ENCODE measurements around the gene CD163L1. TPM values are rescaled to one million over a fixed set of nuclear protein-coding genes. Genes with fewer than 3 reads are reported as not detected.

The CD163L1 gene
- total and polyA plus RNA-seq, 9 of the 15 experiments (the other 6 are each of a cell fraction or from before 2014, with no cell fraction given), result 0.54 to 9.2 (median 2.0) TPM

DNA sequence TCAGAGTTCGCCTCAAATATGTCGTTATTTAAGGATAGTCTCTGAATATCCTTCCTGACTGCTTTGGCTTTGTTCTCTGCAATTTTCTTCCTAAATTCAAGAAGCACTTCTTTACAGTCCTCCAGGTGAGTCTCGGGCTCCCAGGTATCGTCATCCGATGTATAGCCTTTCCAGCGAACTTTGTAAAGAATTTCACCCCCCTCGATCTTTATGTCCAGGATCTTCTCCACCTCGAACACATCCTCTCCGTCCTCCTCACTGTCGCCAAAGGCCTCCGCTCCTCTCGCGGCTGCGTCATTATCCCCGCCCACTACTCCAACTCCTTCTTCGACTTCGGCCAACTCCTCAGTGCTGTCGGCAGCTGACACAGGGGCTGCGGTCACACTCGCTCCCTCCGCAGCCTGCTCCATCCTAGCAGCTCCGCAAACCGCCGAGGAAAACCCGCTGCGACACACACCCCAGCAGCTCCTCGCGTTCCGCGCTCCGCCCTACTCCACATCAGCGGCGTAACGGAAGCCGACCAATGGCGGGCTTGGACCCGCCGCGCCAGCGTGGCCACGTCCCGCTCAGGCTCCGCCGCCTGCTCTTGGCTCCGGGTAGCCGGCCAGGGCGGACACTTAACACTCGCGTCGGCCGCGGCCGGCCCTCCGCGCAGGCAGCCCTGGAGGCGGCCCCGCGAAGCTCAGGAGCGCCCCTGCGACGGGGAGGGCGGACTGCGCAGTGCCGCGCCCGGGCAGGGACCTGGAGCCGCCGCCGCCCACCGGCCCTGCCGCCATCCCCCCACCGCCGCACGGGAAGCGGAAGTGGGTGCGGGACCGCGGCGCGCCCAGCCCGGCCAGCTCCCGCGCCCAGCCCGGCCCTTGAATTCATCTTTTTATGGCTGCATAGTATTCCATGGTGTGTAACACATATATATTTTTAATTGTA is 4.1 kb downstream of the CD163L1 start (continued):
- TF ChIP-seq, protein P1, sequence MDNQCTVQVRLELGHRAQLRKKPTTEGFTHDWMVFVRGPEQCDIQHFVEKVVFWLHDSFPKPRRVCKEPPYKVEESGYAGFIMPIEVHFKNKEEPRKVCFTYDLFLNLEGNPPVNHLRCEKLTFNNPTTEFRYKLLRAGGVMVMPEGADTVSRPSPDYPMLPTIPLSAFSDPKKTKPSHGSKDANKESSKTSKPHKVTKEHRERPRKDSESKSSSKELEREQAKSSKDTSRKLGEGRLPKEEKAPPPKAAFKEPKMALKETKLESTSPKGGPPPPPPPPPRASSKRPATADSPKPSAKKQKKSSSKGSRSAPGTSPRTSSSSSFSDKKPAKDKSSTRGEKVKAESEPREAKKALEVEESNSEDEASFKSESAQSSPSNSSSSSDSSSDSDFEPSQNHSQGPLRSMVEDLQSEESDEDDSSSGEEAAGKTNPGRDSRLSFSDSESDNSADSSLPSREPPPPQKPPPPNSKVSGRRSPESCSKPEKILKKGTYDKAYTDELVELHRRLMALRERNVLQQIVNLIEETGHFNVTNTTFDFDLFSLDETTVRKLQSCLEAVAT (IDR thresholded peaks at IDR 0.05), result no peak
- TF ChIP-seq STAG1 (CRISPR knock-in tag; IDR thresholded peaks at IDR 0.05; ENCODE audit: borderline replicate concordance) (no peak), CEBPB (tag; IDR thresholded peaks at IDR 0.05) (no peak)
- TF ChIP-seq, protein P2, sequence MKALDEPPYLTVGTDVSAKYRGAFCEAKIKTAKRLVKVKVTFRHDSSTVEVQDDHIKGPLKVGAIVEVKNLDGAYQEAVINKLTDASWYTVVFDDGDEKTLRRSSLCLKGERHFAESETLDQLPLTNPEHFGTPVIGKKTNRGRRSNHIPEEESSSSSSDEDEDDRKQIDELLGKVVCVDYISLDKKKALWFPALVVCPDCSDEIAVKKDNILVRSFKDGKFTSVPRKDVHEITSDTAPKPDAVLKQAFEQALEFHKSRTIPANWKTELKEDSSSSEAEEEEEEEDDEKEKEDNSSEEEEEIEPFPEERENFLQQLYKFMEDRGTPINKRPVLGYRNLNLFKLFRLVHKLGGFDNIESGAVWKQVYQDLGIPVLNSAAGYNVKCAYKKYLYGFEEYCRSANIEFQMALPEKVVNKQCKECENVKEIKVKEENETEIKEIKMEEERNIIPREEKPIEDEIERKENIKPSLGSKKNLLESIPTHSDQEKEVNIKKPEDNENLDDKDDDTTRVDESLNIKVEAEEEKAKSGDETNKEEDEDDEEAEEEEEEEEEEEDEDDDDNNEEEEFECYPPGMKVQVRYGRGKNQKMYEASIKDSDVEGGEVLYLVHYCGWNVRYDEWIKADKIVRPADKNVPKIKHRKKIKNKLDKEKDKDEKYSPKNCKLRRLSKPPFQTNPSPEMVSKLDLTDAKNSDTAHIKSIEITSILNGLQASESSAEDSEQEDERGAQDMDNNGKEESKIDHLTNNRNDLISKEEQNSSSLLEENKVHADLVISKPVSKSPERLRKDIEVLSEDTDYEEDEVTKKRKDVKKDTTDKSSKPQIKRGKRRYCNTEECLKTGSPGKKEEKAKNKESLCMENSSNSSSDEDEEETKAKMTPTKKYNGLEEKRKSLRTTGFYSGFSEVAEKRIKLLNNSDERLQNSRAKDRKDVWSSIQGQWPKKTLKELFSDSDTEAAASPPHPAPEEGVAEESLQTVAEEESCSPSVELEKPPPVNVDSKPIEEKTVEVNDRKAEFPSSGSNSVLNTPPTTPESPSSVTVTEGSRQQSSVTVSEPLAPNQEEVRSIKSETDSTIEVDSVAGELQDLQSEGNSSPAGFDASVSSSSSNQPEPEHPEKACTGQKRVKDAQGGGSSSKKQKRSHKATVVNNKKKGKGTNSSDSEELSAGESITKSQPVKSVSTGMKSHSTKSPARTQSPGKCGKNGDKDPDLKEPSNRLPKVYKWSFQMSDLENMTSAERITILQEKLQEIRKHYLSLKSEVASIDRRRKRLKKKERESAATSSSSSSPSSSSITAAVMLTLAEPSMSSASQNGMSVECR (CRISPR knock-in tag; IDR thresholded peaks at IDR 0.05), result peak; percentile 55; the same call in 1 of the 2 replicates
- TF ChIP-seq, protein P3, sequence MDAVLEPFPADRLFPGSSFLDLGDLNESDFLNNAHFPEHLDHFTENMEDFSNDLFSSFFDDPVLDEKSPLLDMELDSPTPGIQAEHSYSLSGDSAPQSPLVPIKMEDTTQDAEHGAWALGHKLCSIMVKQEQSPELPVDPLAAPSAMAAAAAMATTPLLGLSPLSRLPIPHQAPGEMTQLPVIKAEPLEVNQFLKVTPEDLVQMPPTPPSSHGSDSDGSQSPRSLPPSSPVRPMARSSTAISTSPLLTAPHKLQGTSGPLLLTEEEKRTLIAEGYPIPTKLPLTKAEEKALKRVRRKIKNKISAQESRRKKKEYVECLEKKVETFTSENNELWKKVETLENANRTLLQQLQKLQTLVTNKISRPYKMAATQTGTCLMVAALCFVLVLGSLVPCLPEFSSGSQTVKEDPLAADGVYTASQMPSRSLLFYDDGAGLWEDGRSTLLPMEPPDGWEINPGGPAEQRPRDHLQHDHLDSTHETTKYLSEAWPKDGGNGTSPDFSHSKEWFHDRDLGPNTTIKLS (IDR thresholded peaks at IDR 0.05; ENCODE audit: borderline replicate concordance, low read depth), result peak; percentile 96
- TF ChIP-seq, protein P4, sequence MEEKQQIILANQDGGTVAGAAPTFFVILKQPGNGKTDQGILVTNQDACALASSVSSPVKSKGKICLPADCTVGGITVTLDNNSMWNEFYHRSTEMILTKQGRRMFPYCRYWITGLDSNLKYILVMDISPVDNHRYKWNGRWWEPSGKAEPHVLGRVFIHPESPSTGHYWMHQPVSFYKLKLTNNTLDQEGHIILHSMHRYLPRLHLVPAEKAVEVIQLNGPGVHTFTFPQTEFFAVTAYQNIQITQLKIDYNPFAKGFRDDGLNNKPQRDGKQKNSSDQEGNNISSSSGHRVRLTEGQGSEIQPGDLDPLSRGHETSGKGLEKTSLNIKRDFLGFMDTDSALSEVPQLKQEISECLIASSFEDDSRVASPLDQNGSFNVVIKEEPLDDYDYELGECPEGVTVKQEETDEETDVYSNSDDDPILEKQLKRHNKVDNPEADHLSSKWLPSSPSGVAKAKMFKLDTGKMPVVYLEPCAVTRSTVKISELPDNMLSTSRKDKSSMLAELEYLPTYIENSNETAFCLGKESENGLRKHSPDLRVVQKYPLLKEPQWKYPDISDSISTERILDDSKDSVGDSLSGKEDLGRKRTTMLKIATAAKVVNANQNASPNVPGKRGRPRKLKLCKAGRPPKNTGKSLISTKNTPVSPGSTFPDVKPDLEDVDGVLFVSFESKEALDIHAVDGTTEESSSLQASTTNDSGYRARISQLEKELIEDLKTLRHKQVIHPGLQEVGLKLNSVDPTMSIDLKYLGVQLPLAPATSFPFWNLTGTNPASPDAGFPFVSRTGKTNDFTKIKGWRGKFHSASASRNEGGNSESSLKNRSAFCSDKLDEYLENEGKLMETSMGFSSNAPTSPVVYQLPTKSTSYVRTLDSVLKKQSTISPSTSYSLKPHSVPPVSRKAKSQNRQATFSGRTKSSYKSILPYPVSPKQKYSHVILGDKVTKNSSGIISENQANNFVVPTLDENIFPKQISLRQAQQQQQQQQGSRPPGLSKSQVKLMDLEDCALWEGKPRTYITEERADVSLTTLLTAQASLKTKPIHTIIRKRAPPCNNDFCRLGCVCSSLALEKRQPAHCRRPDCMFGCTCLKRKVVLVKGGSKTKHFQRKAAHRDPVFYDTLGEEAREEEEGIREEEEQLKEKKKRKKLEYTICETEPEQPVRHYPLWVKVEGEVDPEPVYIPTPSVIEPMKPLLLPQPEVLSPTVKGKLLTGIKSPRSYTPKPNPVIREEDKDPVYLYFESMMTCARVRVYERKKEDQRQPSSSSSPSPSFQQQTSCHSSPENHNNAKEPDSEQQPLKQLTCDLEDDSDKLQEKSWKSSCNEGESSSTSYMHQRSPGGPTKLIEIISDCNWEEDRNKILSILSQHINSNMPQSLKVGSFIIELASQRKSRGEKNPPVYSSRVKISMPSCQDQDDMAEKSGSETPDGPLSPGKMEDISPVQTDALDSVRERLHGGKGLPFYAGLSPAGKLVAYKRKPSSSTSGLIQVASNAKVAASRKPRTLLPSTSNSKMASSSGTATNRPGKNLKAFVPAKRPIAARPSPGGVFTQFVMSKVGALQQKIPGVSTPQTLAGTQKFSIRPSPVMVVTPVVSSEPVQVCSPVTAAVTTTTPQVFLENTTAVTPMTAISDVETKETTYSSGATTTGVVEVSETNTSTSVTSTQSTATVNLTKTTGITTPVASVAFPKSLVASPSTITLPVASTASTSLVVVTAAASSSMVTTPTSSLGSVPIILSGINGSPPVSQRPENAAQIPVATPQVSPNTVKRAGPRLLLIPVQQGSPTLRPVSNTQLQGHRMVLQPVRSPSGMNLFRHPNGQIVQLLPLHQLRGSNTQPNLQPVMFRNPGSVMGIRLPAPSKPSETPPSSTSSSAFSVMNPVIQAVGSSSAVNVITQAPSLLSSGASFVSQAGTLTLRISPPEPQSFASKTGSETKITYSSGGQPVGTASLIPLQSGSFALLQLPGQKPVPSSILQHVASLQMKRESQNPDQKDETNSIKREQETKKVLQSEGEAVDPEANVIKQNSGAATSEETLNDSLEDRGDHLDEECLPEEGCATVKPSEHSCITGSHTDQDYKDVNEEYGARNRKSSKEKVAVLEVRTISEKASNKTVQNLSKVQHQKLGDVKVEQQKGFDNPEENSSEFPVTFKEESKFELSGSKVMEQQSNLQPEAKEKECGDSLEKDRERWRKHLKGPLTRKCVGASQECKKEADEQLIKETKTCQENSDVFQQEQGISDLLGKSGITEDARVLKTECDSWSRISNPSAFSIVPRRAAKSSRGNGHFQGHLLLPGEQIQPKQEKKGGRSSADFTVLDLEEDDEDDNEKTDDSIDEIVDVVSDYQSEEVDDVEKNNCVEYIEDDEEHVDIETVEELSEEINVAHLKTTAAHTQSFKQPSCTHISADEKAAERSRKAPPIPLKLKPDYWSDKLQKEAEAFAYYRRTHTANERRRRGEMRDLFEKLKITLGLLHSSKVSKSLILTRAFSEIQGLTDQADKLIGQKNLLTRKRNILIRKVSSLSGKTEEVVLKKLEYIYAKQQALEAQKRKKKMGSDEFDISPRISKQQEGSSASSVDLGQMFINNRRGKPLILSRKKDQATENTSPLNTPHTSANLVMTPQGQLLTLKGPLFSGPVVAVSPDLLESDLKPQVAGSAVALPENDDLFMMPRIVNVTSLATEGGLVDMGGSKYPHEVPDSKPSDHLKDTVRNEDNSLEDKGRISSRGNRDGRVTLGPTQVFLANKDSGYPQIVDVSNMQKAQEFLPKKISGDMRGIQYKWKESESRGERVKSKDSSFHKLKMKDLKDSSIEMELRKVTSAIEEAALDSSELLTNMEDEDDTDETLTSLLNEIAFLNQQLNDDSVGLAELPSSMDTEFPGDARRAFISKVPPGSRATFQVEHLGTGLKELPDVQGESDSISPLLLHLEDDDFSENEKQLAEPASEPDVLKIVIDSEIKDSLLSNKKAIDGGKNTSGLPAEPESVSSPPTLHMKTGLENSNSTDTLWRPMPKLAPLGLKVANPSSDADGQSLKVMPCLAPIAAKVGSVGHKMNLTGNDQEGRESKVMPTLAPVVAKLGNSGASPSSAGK (IDR thresholded peaks at IDR 0.05), result peak; percentile 93

All from K562 (cell line).